Bronchial epithelial cell (primary cell): ENCODE results near the gene GRIK4. TPM values are rescaled to one million over a fixed set of nuclear protein-coding genes. Genes with fewer than 3 reads are reported as not detected.
A peak's percentile ranks its signal among the peaks of the same experiment; 100 is the strongest.

Experiments
- DNase-seq: peaks from one replicate; pipeline ENCODE4 v3.0.0-alpha.2; 2010; ENCODE audit warnings: low read depth
- FAIRE-seq: peaks from 2 replicates; lab custom pipeline; 2011; peaks lifted over from hg19 to GRCh38; lab: Jason Lieb, UNC
- H3K27me3 ChIP-seq: 2 replicates; pipeline ENCODE4 v1.5.1; 2011; ENCODE audit warnings: low read length; ENCODE audit not compliant: control insufficient read depth, insufficient read depth
- H3K36me3 ChIP-seq: 2 replicates; pipeline ENCODE4 v1.5.1; 2011; ENCODE audit warnings: low read length; ENCODE audit not compliant: control insufficient read depth, insufficient read depth
- H3K4me3 ChIP-seq: 2 replicates; pipeline ENCODE4 v1.5.1; 2011; ENCODE audit warnings: mild to moderate bottlenecking, low read depth, low read length, control low read depth
- CTCF ChIP-seq: IDR thresholded peaks from 2 replicates; pipeline ENCODE4 v1.5.1; 2011; ENCODE audit warnings: mild to moderate bottlenecking, moderate library complexity, low read length, control low read depth, inconsistent platforms; ENCODE audit not compliant: insufficient read depth, severe bottlenecking
- total RNA-seq: library from RNA; depleted of rRNA; stranded (reverse); fragments of >200 nt; gene quantifications from 2 replicates; pipeline ENCODE4 v1.2.1, GENCODE V29; 2014

Gene GRIK4
- total RNA-seq, 1 donor from 2014 or later, result not detected

- no peak overlapping the region for H3K4me3 ChIP-seq
- no peak for FAIRE-seq
- DNase-seq, result no peak
- no peak for TF ChIP-seq CTCF
- no peaks in the 10 kb centered on the region for H3K27me3 ChIP-seq
- H3K36me3 ChIP-seq, result no peaks in the 10 kb centered on the region
Observed at GRCh38 chr11:120954381-120954780, 442.8 kb downstream of the GRIK4 start.

DNA sequence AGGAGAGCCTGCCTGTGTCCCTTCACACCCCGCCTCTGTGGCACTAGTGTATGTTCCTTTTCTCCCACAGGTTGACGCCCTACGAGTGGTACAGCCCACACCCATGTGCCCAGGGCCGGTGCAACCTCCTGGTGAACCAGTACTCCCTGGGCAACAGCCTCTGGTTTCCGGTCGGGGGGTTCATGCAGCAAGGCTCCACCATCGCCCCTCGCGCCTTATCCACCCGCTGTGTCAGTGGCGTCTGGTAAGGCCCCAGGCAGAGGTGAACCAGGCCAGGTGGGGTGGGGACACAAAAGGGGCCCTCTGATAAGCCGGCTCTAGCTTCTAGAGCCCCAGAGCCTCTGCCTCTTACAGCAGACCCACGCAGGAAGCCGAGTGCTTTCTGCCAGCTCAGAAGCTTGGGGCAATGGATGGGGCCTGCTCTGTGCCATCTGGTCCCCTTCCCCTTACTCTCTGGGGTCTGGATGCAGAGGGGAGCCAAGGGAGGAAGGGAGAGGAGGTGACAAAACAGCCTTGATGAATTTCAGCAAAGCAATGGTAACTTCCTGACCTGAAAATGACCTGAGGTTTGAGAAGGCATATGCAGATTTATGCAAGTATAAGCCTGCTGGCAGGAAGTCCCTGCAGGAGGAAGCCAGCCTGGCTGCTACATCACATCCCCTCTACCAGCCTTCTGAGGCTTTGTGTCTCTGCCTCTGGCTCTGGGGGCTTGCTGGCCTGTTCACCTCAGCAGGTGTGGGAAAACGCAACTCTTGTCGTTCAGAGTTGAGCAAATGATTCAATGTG lies 445.4 kb downstream of the GRIK4 start:
- FAIRE-seq, result peak; percentile 7

DNA sequence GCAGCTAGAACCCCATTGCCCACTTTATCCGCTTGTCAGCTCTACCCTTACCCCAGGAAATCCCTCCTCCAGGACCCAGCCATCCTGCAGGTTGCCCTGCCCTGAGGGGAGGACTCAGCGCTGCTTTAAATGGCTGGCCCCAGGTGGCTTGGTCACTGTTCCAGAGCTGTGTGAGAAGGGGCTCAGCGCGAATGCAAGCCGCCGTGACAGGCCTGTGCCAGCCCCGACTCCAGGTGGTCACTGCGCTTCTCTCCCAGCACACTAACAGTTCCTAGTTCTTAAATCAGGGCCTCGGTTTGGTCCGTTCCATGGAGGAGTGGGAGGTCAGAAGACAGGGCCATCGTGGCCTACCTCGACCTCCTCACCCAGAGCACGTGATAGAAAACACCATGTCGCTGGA lies 446.6 kb downstream of the GRIK4 start:
- no peaks in the 10 kb centered on the region for H3K36me3 ChIP-seq
- H3K4me3 ChIP-seq, result no peak overlapping the region
- DNase-seq (no peak), FAIRE-seq (no peak)
- H3K27me3 ChIP-seq, result no peaks in the 10 kb centered on the region
- no peak for TF ChIP-seq CTCF

More for the DNA sequence above, 445.4 kb downstream of the GRIK4 start:
- TF ChIP-seq CTCF, result no peak
- Histone ChIP-seq H3K4me3 (no peak overlapping the region), H3K36me3 (no peaks in the 10 kb centered on the region), H3K27me3 (no peaks in the 10 kb centered on the region)
- DNase-seq, result peak; percentile 58

- H3K4me3 ChIP-seq, result no peak overlapping the region
- H3K27me3 ChIP-seq, result no peaks in the 10 kb centered on the region
- FAIRE-seq (no peak), DNase-seq (peak; percentile 18)
- no peak for TF ChIP-seq CTCF
- H3K36me3 ChIP-seq, result no peaks in the 10 kb centered on the region
Observed at GRCh38 chr11:120959189-120959588, 447.6 kb downstream of the GRIK4 start.

DNA sequence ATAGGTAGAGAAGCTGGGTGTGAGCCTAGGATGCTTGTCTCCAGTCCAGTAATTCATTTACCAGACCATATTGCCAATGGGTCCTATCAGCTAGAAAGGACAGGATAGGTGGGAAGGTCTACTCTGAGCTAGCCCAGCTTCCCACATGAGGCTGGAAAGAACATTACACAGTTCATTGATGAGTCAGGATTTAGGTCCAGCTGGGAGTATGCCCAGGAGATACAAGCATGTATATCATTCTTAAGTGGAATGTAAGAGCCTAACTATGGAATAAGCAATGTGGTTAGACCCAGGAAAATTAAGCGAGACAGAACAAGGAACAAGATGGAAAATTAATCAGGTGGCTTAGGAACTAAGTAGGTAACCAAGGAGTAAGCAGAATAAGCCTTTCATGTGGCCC lies 453.3 kb downstream of the GRIK4 start:
- Histone ChIP-seq H3K4me3 (no peak overlapping the region), H3K36me3 (no peaks in the 10 kb centered on the region), H3K27me3 (no peaks in the 10 kb centered on the region)
- DNase-seq (peak; percentile 47), FAIRE-seq (peak; percentile 84)
- TF ChIP-seq CTCF, result no peak

GRCh38 chr11:120966840-120967239 lies 455.3 kb downstream of the GRIK4 start:
- Histone ChIP-seq H3K4me3 (no peak overlapping the region), H3K27me3 (no peaks in the 10 kb centered on the region), H3K36me3 (no peaks in the 10 kb centered on the region)
- no peak for DNase-seq
- TF ChIP-seq CTCF, result no peak
- FAIRE-seq, result no peak
